Measurements from ENCODE around the gene TBC1D2B.

The TBC1D2B gene

DNA sequence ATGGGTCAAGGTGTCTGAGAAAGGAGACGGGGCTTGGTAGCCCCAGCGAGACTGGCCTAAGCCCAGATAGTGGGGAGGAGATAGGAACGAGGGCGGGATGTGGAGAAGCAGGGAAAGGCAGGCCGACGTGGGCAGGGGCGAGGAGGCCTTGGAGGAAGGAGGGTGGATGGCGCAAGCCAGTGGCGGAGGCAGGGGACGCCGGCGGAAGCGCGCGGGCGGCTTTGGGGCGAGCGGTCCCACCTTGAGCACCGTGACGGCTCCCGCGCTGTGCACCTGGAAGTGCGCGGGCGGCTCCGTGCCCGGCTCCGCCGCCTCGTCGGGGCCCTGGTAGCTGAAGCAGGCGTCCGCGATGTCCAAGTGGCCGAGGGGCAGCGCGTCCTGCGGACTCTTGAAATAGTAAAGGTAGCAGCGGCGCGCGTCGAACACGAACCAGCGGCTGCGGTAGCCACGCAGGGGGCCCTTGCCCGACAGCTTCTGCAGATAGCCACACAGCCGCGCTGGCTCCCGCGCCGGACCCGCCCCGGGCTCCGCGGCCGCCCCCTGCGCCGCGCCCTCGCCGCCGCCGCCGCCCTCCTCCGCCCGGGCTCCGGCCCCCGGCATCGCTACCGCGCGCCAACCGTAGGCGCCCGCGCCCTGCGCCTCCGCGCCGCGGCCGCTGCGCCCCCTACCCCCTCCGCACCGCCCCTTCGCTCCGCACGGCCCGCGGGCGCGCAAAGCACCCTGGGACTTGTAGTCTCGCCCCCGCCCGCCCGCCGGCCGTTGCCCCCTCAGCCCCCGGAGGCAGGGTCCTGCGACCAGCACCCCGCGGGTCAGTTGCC lies at the start of gene TBC1D2B:
Gene TBC1D2B, minus strand, starts transcription at position 659 of the 818 bp plus-strand sequence. Its CDS starts 59 bp downstream, at position 600.
- peak; percentile 69 for DNase-seq (ENCODE audit: low spot score)

GRCh38 chr15:78125267-78125666 lies 47.8 kb upstream of the TBC1D2B start:
- no peak for DNase-seq (ENCODE audit: low spot score)

GRCh38 chr15:78120523-78120922 lies 43.0 kb upstream of the TBC1D2B start:
- no peak for DNase-seq (ENCODE audit: low spot score)

- no peak for DNase-seq (ENCODE audit: low spot score)
Measured at GRCh38 chr15:78112551-78112950, 35.0 kb upstream of the TBC1D2B start.

- DNase-seq (ENCODE audit: low spot score) = no peak
Measured at GRCh38 chr15:78111788-78112187, 34.3 kb upstream of the TBC1D2B start.

DNA sequence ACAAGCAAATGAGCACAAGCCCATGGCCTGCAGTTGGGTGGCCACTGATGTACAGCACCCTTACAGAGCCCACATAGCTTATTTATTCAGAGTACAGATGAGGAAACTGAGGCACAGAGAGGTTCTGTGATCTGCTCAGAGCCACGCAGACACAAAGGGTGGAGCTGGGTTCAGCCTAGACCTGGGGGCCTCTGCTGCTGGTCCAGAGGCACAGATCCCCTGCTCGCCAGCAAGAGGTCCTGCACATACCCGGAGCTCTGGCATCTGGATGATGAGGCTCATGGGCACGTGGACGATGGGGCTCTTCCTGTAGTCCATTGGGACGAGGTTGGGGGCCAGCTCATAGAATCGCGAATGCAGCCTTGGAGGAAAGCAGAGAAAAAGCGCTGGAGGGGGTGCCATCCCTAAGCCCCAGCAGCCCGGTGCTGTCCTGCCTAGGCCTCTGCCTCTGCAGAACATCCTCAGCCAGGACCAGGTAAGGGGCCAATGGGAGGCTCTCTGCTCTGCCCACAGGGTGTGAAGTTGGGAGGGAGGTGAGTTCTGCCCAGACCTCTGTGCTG lies 33.5 kb upstream of the TBC1D2B start:
- DNase-seq (ENCODE audit: low spot score) = no peak

DNA sequence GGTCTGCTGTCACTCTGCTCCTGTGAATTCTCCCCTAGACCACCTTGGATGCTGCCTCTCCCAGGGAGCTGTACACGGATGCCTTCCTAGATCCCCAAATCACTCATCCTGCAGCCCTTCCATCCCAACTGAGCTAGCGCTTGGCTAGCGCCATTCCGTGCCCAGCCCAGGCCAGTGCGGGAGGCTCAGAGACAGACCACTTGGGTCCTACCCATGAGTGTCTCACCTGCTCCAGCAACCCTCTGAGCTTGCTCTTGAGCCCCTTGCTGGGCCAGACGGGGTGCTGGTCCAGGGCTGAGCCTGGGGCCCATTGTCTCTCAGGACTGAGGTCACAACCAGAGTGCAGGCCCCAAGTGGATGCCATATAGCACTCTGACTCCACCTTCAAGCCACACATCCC lies 32.6 kb upstream of the TBC1D2B start:
- DNase-seq (ENCODE audit: low spot score) = no peak

GRCh38 chr15:78109156-78109555 lies 31.6 kb upstream of the TBC1D2B start:
- DNase-seq (ENCODE audit: low spot score) = no peak

DNA sequence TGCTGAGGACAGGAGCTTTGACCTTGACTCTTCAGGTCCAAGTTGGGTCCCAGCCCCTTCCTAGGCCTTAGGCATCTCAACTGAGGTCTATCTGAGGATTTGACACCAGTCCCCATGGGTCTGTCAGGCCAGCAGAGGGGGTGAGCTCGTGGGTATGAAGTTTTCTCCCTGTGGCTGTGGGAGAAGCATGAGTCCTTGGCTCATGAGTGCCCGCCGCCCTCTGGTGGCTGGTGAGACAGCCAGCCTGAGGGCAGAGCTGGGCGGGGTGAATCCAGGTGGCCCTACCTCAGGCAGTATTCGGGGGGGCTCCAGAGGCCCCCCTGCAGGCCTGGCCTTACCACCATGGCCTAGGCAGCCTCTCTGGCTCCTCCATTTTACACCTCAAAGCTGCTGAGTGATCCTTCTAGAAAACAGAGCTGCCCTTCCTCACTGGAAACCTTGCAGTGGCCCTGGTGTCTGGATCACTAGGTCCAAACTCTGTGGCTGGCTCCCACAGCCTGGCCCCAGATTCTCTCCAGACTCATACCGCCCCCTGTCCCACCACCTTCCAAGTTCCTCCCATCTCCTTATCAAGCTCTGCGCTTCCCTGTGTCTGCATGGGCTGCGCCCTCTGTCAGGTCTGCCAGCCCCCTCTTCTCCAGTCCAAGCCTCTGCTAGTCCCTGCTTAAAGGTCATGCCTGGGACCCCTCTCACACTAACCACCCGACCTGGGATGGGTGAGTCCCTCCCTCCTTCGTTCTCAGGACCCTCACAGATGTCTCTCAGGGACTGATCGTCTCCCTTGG lies 31.0 kb upstream of the TBC1D2B start:
- peak; percentile 90 for DNase-seq (ENCODE audit: low spot score)

GRCh38 chr15:78107471-78107870 lies 30.0 kb upstream of the TBC1D2B start:
- DNase-seq (ENCODE audit: low spot score) = no peak

DNA sequence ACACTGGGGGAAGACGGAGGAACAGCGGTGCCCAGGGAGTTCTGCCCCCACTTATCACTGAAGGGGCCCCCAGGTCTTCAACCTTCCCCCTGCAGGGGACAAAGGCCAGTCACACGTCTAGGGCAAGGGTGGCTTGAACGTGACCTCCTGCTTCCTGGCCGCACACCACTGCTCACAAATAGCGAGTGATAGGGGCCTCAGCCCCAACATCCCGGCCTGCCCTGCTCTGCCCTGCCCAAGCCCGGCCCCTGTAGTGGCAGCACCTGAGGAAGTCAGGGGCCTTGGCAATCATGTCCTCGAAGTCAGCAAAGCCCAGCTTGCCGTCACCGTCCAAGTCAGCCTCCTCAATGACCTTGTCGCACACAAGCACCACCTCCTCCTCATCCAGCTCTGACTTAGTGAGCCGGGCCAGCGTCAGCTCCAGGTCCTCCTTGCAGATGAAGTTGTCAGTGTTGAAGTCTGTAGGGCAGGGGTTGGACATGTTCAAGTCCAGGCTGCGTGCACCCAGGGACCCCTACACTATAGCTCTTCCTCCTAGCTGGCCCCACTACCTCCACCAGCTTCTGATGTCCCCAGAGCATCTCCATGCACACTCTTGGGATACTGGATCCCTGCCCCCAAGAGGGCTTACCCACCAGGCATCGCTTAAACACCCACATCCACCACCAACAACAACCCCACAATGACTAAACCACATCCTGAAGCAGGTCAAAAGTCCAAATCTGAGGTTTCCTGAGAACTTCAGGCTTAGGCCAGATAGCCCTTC lies 28.1 kb upstream of the TBC1D2B start:
- DNase-seq (ENCODE audit: low spot score) = no peak

- no peak for DNase-seq (ENCODE audit: low spot score)
Measured at GRCh38 chr15:78104566-78105475, 27.3 kb upstream of the TBC1D2B start.

DNA sequence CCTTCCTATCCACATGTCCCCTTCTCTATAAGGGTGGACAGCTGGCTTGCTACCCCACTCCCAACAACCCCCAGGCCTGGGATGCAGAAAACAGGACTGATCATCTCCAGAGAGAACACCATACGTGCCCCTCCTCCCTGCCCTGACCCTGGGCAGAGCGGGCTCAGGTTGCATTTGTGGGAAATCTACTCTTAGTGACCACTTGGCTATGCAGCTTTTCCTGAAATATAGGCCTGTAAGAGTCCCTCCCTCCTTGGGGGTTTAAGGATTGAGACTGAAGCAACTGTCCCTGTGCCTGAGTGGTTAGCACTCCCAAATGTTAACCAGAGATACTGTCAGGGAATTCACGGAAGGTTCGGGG lies 26.6 kb upstream of the TBC1D2B start:
- DNase-seq (ENCODE audit: low spot score) = no peak

DNA sequence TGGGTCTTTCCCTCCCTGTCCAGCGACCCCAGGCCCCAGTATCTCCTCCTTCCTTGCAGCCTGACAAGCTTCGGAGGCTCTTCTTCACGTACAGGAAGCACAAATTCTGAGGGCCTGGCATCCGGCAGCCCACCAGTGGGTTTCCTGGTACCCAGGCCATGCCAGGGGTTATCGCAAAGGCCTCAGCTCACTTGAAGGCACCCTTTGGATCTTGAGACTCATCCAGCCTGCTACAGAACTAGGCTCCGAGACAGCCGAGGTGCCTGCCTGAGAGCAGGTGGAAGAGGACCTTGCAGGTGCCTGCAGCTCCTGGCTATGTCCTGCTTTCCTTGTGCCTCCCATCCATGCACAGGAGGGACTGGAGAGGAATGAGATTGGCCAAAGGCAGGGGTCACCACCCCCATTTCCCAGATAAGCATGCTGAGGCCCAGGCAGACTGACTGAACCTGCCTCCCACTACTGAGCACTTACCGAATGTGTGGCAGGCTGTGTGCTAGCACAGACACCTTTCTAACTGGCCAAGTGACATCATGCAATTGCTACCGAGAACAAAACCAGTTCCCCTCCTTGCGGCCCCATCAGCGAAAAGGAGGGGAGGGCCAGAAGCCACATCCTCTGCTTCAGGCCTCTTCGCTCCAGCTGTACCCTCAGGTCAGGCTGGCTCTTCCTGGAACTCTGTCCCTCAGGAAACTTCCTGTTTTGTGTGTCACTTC lies 26.1 kb upstream of the TBC1D2B start:
- DNase-seq (ENCODE audit: low spot score) = no peak

DNA sequence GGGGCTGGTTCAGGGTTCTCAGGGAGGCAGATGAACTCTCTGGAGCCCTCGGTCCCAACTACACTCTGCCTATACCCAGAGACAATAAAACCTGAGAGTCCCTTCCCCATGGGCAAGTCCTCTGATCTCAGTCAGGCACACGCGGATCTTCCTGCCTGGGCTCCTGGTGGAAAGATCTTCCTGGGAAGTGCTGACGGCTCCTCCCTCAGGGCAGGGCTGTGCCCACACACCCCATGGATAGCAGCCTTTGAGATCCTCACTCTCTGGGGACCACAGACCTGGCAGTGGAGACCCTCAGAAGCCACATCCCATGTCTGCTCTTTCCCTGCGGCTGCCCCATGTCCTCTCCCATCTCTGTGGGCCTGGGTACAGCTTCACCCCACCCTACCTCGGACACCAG lies 25.2 kb upstream of the TBC1D2B start:
- no peak for DNase-seq (ENCODE audit: low spot score)

GRCh38 chr15:78102211-78102610 lies 24.7 kb upstream of the TBC1D2B start:
- no peak for DNase-seq (ENCODE audit: low spot score)

DNA sequence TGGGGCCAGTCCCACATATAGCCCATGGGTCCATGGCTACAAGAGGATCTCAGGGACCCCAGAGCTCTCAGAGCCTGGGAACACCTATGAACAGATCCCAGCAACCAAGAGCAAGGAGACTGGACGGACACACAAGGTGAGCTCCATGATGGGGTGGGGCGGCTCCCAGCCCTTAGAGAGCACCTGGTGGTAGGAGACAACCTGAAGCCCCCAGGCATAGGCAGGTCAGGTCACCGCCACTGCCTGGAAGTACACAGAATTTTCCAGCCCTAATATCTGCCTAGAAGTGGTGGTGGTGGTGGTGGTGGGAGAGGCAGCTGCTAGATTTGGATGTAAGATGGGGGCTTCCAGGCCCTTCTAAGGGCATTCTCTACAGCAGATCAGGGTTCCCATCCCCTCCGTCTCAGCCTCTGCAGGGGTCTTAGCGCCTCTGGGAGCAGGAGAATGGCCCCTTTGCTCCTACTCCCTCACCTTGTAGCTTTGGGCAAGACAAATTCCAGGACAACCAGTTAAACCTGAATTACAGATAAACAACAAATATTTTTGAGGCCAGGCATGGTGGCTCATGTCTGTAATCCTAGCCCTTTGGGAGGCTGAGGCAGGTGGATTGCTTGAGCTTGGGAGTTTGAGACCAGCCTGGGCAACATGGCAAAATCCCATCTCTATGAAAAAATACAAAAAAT lies 24.1 kb upstream of the TBC1D2B start:
- no peak for DNase-seq (ENCODE audit: low spot score)

DNA sequence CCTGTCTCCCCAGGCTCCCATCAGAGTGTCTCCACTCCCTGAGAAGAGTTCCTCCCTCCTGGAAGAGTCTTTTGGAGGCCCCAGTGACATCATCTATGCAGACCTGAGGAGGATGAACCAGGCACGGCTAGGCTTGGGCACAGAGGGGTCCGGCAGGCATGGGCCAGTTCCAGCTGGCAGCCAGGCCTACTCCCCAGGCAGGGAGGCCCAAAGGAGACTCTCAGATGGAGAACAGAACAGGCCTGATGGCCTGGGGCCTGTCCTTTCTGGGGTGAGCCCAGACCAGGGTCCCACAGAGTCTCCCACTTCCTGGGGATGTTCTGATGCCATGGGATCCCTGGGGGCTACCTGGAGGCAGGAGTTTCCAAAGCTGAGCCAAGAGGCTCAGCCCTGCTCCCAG lies 23.4 kb upstream of the TBC1D2B start:
- DNase-seq (ENCODE audit: low spot score) = no peak

- DNase-seq (ENCODE audit: low spot score) = no peak
Measured at GRCh38 chr15:78098131-78098755, 20.7 kb upstream of the TBC1D2B start.

Data from Ammon's horn (tissue), 1 donor.